GM12891 (cell line): ENCODE results near the gene SSH2.

Source experiments
- POLR2A ChIP-seq: IDR thresholded peaks from 2 replicates; pipeline ENCODE4 v1.6.1; 2011; ENCODE audit warnings: low read depth, low read length, control low read depth
- POU2F2 ChIP-seq: IDR thresholded peaks from 2 replicates; pipeline ENCODE4 v1.6.1; 2011; ENCODE audit warnings: low read depth, mild to moderate bottlenecking, control low read depth, low read length, moderate library complexity
- SPI1 ChIP-seq: IDR thresholded peaks from 2 replicates; pipeline ENCODE4 v1.6.1; 2011; ENCODE audit warnings: low read depth, low read length, control low read depth
- TAF1 ChIP-seq: IDR thresholded peaks from 2 replicates; pipeline ENCODE4 v1.6.1; 2011; ENCODE audit warnings: low read depth, low read length, control low read depth

- TF ChIP-seq POLR2A (no peak), TAF1 (no peak), SPI1 (no peak), POU2F2 (no peak)
These were observed 279.6 kb downstream of the SSH2 start for GRCh38 chr17:29650396-29650795.
